Thoracic aorta (tissue), 2 donors: ENCODE data around the gene RHBDD2. TPM values are rescaled to one million over a fixed set of nuclear protein-coding genes. Genes with fewer than 3 reads are reported as not detected.
"Not testable (repeated sequence)": the region's sequence is repeated elsewhere in the genome, so short reads cannot be mapped to it uniquely, and the experiment has no call there.

Experiments used
- ATAC-seq: fragments of 150-250 bp; one replicate; pipeline ENCODE4 v1.8.0; 2017; ENCODE audit warnings: low read depth; ENCODE audit not compliant: insufficient number of reproducible peaks, low FRiP score
- DNase-seq: peaks from one replicate; pipeline ENCODE4 v3.0.0-alpha.2; 2020; ENCODE audit warnings: low spot score
- H3K27ac ChIP-seq, 2 donors: fragments of 200-600 bp; sonication (generic); 1 replicate in 1 of 2; 2 replicates in 1 of 2; pipeline ENCODE4 v1.5.1; 2016; ENCODE audit warnings: mild to moderate bottlenecking in 2 of 2, moderate library complexity in 2 of 2
- H3K27me3 ChIP-seq: fragments of 200-600 bp; sonication (generic); replicated peaks from 2 replicates; pipeline ENCODE4 v1.6.0; 2016; ENCODE audit warnings: mild to moderate bottlenecking; ENCODE audit not compliant: insufficient read depth
- H3K36me3 ChIP-seq: fragments of 200-600 bp; sonication (generic); one replicate; pipeline ENCODE4 v1.5.1; 2016
- H3K4me1 ChIP-seq, 2 donors: fragments of 200-600 bp; sonication (generic); 1 replicate in 1 of 2; 2 replicates in 1 of 2; pipeline versions ENCODE4 v1.5.1 to v1.6.0; 2016; ENCODE audit warnings: low read depth in 2 of 2, mild to moderate bottlenecking in 1 of 2; ENCODE audit not compliant: control insufficient read depth in 1 of 2
- H3K4me3 ChIP-seq: fragments of 200-600 bp; sonication (generic); 2 replicates; pipeline ENCODE4 v1.5.1; 2016; ENCODE audit warnings: mild to moderate bottlenecking
- H3K9me3 ChIP-seq: fragments of 200-600 bp; sonication (generic); 2 replicates; pipeline ENCODE4 v1.5.1; 2016
- total RNA-seq, 2 donors: library from RNA; depleted of rRNA; stranded (reverse); fragments of >200 nt; gene quantifications; one replicate each; pipeline versions ENCODE4 v1.1.0 to v1.2.3, GENCODE V29; 2016
- TF ChIP-seq, protein P1 (sequence below): fragments of 200-600 bp; sonication (generic); IDR thresholded peaks from one replicate; pipeline ENCODE4 v1.5.1; 2019; ENCODE audit warnings: antibody characterized with exemption

Gene RHBDD2
- total RNA-seq, 2 donors from 2014 or later = 36.5 to 52.4 TPM

DNA sequence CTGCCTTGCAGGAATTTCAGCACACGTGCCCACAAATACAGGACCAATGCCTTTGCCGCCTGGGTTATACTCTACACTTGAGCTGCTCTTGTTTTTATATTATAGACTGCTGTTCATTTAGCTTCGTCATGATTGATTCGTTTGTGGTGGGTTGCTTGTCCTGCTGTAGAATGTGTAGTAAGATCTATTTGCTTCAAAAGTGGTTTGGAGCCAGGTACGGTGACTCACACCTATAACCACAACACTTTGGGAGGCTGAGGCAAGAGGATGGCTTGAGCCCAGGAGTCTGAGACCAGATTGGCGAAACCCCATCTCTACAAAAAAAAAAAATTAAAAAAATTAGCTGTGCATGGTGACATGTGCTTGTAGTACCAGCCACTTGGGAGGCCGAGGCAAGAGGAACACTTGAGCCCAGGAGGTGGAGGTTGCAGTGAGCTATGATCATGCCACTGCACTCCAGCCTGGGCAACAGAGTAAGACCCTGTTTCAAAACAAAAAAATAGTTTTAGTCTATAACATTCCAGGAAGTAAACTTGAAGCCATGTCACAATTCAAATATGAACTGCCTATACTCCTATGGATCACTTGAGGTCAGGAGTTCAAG lies 9.0 kb upstream of the RHBDD2 start:
- TF ChIP-seq, protein P1, sequence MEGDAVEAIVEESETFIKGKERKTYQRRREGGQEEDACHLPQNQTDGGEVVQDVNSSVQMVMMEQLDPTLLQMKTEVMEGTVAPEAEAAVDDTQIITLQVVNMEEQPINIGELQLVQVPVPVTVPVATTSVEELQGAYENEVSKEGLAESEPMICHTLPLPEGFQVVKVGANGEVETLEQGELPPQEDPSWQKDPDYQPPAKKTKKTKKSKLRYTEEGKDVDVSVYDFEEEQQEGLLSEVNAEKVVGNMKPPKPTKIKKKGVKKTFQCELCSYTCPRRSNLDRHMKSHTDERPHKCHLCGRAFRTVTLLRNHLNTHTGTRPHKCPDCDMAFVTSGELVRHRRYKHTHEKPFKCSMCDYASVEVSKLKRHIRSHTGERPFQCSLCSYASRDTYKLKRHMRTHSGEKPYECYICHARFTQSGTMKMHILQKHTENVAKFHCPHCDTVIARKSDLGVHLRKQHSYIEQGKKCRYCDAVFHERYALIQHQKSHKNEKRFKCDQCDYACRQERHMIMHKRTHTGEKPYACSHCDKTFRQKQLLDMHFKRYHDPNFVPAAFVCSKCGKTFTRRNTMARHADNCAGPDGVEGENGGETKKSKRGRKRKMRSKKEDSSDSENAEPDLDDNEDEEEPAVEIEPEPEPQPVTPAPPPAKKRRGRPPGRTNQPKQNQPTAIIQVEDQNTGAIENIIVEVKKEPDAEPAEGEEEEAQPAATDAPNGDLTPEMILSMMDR = no peak
- no peak overlapping the region for H3K4me3 ChIP-seq

GRCh38 chr7:75870557-75871161 lies 8.2 kb upstream of the RHBDD2 start:
- ATAC-seq (no peak), DNase-seq (no peak)
- TF ChIP-seq, protein P1 = no peak
- Histone ChIP-seq H3K4me1 (peaks cover 0 to 15% of the 10 kb centered on the region in 2 donors), H3K9me3 (no peaks in the 10 kb centered on the region), H3K27ac (no peak overlapping the region), H3K36me3 (no peaks in the 10 kb centered on the region), H3K27me3 (no peaks in the 10 kb centered on the region), H3K4me3 (no peak overlapping the region)

More for the DNA sequence above, 9.0 kb upstream of the RHBDD2 start:
- H3K27me3 ChIP-seq = no peaks in the 10 kb centered on the region
- H3K27ac ChIP-seq = no peak overlapping the region
- no peaks in the 10 kb centered on the region for H3K36me3 ChIP-seq
- H3K9me3 ChIP-seq = no peaks in the 10 kb centered on the region
- DNase-seq (no peak), ATAC-seq (no peak)
- H3K4me1 ChIP-seq = peaks cover 0 to 15% of the 10 kb centered on the region in 2 donors

DNA sequence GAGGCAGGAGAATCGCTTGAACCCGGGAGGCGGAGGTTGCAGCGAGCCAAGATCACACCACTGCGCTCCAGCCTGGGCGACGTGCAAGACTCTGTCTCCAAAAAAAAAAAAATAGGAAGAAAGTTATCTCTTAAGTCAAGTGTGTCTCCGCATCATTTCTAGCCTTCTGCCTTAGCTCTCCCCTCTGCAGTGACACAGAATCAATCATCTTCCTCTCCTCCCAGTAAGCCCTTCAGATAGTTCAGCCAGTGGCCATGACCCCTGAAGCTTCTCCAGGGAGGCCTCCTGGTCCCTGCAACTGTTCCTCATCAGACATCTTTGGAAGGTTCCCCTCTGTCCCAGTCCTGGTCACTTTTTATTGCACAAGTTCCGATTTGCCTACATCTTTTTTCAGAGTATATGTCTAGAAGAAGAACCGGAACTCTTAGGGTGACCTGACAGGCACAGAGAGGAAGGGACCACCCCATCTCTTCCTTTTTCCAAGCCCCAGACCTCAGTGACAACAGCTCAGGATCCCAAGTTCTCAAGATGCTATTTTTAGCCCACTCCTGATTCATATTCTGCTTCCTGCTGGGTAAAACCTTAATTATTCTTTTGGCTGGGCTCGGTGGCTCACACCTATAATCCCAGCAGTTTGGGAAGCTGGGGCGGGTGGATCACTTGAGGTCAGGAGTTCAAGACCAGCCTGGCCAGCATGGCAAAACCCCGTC lies 6.6 kb upstream of the RHBDD2 start:
- Histone ChIP-seq H3K4me3 (no peak overlapping the region), H3K27me3 (no peaks in the 10 kb centered on the region), H3K9me3 (no peaks in the 10 kb centered on the region), H3K4me1 (peaks cover 0 to 8% of the 10 kb centered on the region in 2 donors), H3K36me3 (no peaks in the 10 kb centered on the region), H3K27ac (peak overlapping the region in 1 of 2 donors; percentile 22)
- TF ChIP-seq, protein P1 = no peak
- ATAC-seq (no peak), DNase-seq (no peak)

DNA sequence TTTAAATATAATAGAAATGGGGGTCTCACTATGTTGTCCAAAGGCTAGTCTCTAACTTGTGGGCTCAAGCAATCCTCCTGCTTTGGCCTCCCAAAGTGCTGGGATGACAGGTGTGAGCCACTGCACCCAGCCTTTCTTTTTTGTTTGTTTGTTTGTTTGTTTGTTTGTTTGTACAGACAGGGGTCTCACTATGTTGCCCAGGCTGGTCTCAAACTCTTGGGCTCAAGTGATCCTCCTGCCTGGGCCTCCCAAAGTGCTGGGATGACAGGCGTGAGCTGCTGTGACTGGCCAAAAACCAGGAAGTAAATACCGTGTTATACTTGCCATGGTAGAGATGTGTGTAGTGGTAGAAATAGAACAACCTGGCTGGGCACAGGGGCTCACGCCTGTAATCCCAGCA lies 4.7 kb upstream of the RHBDD2 start:
- not testable (repeated sequence) for H3K27ac ChIP-seq, ATAC-seq, H3K36me3 ChIP-seq, H3K9me3 ChIP-seq, H3K4me3 ChIP-seq, H3K27me3 ChIP-seq, DNase-seq
- H3K4me1 ChIP-seq = peaks cover 0 to 15% of the 10 kb centered on the region in 2 donors

- TF ChIP-seq, protein P1 = no peak
- Histone ChIP-seq H3K36me3 (peaks cover under 1% of the 10 kb centered on the region), H3K4me1 (peaks cover 9 to 24% of the 10 kb centered on the region in 2 donors), H3K27me3 (no peaks in the 10 kb centered on the region), H3K4me3 (no peak overlapping the region), H3K9me3 (no peaks in the 10 kb centered on the region), H3K27ac (no peak overlapping the region)
- no peak for DNase-seq
- ATAC-seq = no peak
Observed at GRCh38 chr7:75875113-75876080, 3.4 kb upstream of the RHBDD2 start.
